OCI-LY7 (cell line): Measurements from ENCODE around the gene MYO9B. TPM values are rescaled to one million over a fixed set of nuclear protein-coding genes. Genes with fewer than 3 reads are reported as not detected.
A peak's percentile ranks its signal among the peaks of the same experiment; 100 is the strongest.

Experiments used
- BruUV-seq: library from RNA; stranded (reverse); fragments of 400-500 nt; replicated peaks from 2 replicates; lab custom pipeline; 2021; lab: Mats Ljungman, UMichigan
- CTCF ChIA-PET: fragments of 300-600 bp; sonication (Branson Sonifier 250); formaldehyde crosslinking; loops from one replicate; lab custom pipeline; 2022; ENCODE audit warnings: antibody characterized with exemption; ENCODE audit not compliant: unreplicated experiment; lab: Charles Lee
- POLR2A ChIA-PET: fragments of 300-600 bp; sonication (Branson Sonifier 250); formaldehyde crosslinking; loops from one replicate; lab custom pipeline; 2022; ENCODE audit warnings: antibody characterized with exemption; lab: Charles Lee
- DNase-seq: peaks from one replicate; pipeline ENCODE4 v3.0.0-alpha.2; 2015; ENCODE audit warnings: low spot score
- H2AFZ ChIP-seq: fragments of 200-600 bp; sonication (generic), shearing (Covaris generic); 2 replicates; pipeline ENCODE4 v1.6.1; 2014; ENCODE audit warnings: mild to moderate bottlenecking, antibody characterized with exemption, low read length, moderate library complexity
- H3K27ac ChIP-seq: fragments of 200-600 bp; sonication (generic); 2 replicates; pipeline ENCODE4 v1.5.1; 2014; ENCODE audit warnings: mixed run types, low read depth, mild to moderate bottlenecking, moderate library complexity, low read length, inconsistent platforms; ENCODE audit not compliant: poor library complexity, severe bottlenecking
- H3K36me3 ChIP-seq: fragments of 200-600 bp; sonication (generic); 2 replicates; pipeline ENCODE4 v1.6.1; 2014; ENCODE audit warnings: mild to moderate bottlenecking, antibody characterized with exemption, low read length, moderate library complexity, mixed read lengths; ENCODE audit not compliant: insufficient read depth
- H3K4me1 ChIP-seq: fragments of 200-600 bp; sonication (generic); 2 replicates; pipeline ENCODE4 v1.5.1; 2014; ENCODE audit warnings: mild to moderate bottlenecking, low read length; ENCODE audit not compliant: insufficient read depth, poor library complexity, severe bottlenecking
- H3K4me2 ChIP-seq: fragments of 200-600 bp; sonication (generic); 2 replicates; pipeline ENCODE4 v1.6.1; 2014; ENCODE audit warnings: mild to moderate bottlenecking, low read length
- H3K4me3 ChIP-seq: fragments of 200-600 bp; sonication (generic); 2 replicates; pipeline ENCODE4 v1.5.1; 2014; ENCODE audit warnings: mild to moderate bottlenecking, low read depth, low read length; ENCODE audit not compliant: poor library complexity, severe bottlenecking
- H3K79me2 ChIP-seq: fragments of 200-600 bp; sonication (generic); 2 replicates; pipeline ENCODE4 v1.6.1; 2016; ENCODE audit warnings: low read depth, mild to moderate bottlenecking, low read length, moderate library complexity, mixed read lengths; ENCODE audit not compliant: insufficient read depth
- H3K9me2 ChIP-seq: fragments of 200-600 bp; sonication (generic); 2 replicates; pipeline ENCODE4 v1.6.1; 2016; ENCODE audit warnings: mild to moderate bottlenecking, low read length, mixed read lengths; ENCODE audit not compliant: insufficient read depth
- H3K9me3 ChIP-seq: fragments of 200-600 bp; sonication (generic); 2 replicates; pipeline ENCODE4 v1.6.1; 2014; ENCODE audit warnings: mild to moderate bottlenecking, mixed run types, low read length, mixed read lengths
- H4K20me1 ChIP-seq: fragments of 200-600 bp; sonication (generic); 2 replicates; pipeline ENCODE4 v1.6.1; 2014; ENCODE audit warnings: mild to moderate bottlenecking, antibody characterized with exemption, low read length, moderate library complexity, mixed read lengths; ENCODE audit not compliant: insufficient read depth
- EZH2phosphoT487 ChIP-seq: fragments of 200-600 bp; sonication (generic); IDR thresholded peaks from 2 replicates; pipeline ENCODE4 v1.6.1; 2018; ENCODE audit warnings: low read depth, borderline replicate concordance, mild to moderate bottlenecking, mixed run types, antibody characterized with exemption, low read length, moderate library complexity, mixed read lengths
- intact Hi-C: fragments of 100-400 bp; cut with micrococcal nuclease; formaldehyde crosslinking; loops from one replicate; pipeline ENCODE4 v1.10.0; 2022; ENCODE audit not compliant: unreplicated experiment
- total RNA-seq, 2 experiments: library from RNA; depleted of rRNA in 1 of 2; stranded (reverse); fragments of >200 nt in 1 of 2; shearing (Covaris generic) in 1 of 2; gene quantifications; 2 replicates each; pipeline ENCODE4 v1.2.3, GENCODE V29; 2014 to 2022
- TF ChIP-seq, protein P1 (sequence below): fragments of 200-600 bp; sonication (generic); conservative IDR thresholded peaks from 2 replicates; pipeline ENCODE4 v1.5.1; 2014; ENCODE audit warnings: mild to moderate bottlenecking, antibody characterized with exemption, low read length, moderate library complexity, mixed read lengths

MYO9B gene
- total RNA-seq, 2 experiments from 2014 or later, result 74.7 to 150 TPM

DNA sequence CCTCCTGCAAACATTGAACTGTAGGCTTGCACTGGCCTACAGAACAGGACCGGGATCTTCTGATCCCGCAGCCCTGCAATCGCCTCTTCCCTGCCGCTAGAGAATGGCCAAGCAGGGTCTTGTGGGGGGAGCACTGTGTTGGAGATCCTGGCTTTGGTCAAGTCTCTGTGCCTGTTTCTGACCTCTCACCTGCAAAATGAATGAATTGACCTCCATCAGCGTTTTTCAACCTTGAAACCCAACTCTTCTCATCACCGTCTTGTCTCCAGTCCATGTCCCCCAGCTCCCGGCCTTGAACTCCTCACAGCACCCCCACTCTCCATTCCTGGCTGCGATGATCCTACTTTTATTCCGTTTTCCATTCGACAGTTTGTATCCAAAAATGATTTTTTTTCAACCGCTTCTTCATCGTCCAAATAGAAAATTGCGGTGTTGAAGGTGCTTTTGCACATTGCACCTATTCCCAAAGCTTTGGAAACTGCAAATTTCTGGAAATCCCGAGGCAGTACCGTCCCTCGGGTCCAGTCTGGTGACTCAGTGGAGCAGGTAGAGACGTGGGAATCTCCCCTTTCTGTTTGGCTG lies 2.0 kb downstream of the MYO9B start:
- Histone ChIP-seq H3K4me2 (peak overlapping the region; percentile 86), H3K4me3 (peak overlapping the region; percentile 84), H3K9me3 (no peaks in the 10 kb centered on the region), H2AFZ (no peak overlapping the region), H3K79me2 (peaks cover 88% of the 10 kb centered on the region), H4K20me1 (peaks cover 15% of the 10 kb centered on the region), H3K4me1 (peaks cover 67% of the 10 kb centered on the region), H3K27ac (no peak overlapping the region), H3K36me3 (peaks cover 15% of the 10 kb centered on the region), H3K9me2 (no peaks in the 10 kb centered on the region)
- BruUV-seq, result no TSS peak
- TF ChIP-seq EZH2phosphoT487, result no peak
- TF ChIP-seq, protein P1, sequence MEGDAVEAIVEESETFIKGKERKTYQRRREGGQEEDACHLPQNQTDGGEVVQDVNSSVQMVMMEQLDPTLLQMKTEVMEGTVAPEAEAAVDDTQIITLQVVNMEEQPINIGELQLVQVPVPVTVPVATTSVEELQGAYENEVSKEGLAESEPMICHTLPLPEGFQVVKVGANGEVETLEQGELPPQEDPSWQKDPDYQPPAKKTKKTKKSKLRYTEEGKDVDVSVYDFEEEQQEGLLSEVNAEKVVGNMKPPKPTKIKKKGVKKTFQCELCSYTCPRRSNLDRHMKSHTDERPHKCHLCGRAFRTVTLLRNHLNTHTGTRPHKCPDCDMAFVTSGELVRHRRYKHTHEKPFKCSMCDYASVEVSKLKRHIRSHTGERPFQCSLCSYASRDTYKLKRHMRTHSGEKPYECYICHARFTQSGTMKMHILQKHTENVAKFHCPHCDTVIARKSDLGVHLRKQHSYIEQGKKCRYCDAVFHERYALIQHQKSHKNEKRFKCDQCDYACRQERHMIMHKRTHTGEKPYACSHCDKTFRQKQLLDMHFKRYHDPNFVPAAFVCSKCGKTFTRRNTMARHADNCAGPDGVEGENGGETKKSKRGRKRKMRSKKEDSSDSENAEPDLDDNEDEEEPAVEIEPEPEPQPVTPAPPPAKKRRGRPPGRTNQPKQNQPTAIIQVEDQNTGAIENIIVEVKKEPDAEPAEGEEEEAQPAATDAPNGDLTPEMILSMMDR, result no peak
- POLR2A ChIA-PET, result interaction anchor here (1.1 to 1.4 kb wide), 2 partner anchors 48 to 145 kb away, joined by 3 to 6 read pairs; no protein-coding TSS in a partner anchor
- intact Hi-C loops, result loop anchor here (2.0 to 10.0 kb wide), 2 partner anchors 167 to 633 kb away; partner anchors contain the start of gene NR2F6
- DNase-seq, result no peak
- CTCF ChIA-PET, result no interaction called here

DNA sequence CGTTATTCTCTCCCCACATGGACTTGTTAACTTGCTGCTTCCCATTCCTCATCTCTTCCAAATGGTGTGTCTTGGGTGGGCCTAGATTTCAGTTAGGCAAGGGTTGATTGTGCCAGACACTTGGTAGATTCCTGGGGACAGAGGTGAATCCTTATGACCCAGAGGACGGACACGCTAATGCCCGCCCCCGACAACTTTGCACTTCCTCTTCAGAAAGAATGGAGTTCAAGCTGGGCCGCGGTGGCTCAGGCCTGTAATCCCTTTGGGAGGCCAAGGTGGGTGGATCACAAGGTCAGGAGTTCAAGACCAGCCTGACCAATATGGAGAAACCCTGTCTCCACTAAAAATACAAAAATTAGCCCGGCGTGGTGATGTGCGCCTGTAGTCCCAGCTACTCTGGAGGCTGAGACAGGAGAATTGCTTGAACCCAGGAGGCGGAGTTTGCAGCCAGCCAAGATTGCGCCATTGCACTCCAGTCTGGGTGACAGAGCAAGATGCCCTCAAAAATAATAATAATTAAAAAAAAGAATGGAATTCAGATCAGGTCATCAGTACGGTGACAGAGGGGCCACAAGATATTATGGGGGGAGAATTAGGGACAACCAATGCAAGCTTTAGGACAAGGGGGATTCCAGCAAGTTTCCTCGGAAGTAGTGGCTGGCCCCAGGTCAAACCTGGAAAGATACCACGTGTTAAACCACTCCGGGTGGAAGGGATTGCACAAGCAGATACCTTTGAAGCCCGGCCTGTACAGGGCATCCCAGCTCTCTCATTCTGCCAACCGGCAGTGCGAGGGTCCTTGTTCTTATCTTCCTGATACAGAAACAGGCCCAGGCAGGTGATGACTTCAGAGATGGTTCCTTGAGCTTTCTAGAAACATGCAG lies 2.7 kb downstream of the MYO9B start:
- POLR2A ChIA-PET, result no interaction called here
- H3K4me2 ChIP-seq, result peak overlapping the region; percentile 93
- H4K20me1 ChIP-seq, result peaks cover 14% of the 10 kb centered on the region
- H2AFZ ChIP-seq, result no peak overlapping the region
- peaks cover 15% of the 10 kb centered on the region; the same call in 1 of the 2 replicates for H3K36me3 ChIP-seq
- TSS peak; percentile 52 for BruUV-seq
- no peaks in the 10 kb centered on the region for H3K9me2 ChIP-seq
- H3K27ac ChIP-seq, result no peak overlapping the region
- H3K4me1 ChIP-seq, result peaks cover 61% of the 10 kb centered on the region
- no peaks in the 10 kb centered on the region for H3K9me3 ChIP-seq
- no peak for DNase-seq
- H3K79me2 ChIP-seq, result peaks cover 88% of the 10 kb centered on the region
- CTCF ChIA-PET, result interaction anchor here (0.5 kb wide), 1 partner anchor 171 kb away, joined by 3 read pairs; no protein-coding TSS in a partner anchor
- intact Hi-C loops, result loop anchor here (10.0 kb wide), 1 partner anchor 633 kb away; no protein-coding TSS in a partner anchor
- peak overlapping the region; percentile 84 for H3K4me3 ChIP-seq
- no peak for TF ChIP-seq EZH2phosphoT487
